Measurements from ENCODE around the gene ACSL6. TPM values are rescaled to one million over a fixed set of nuclear protein-coding genes. Genes with fewer than 3 reads are reported as not detected.

The ACSL6 gene
- total and polyA plus RNA-seq, 3 experiments from 2014 or later = 20.7 to 22.7 (median 21.8) TPM

- Histone ChIP-seq H3K4me1 (ENCODE audit: insufficient read depth, low read length) (peaks cover 44% of the 10 kb centered on the region), H3K9me3 (ENCODE audit: low read length) (no peaks in the 10 kb centered on the region), H3K4me3 (ENCODE audit: low read length) (no peak overlapping the region), H3K27ac (ENCODE audit: low read depth, low read length) (no peak overlapping the region), H3K27me3 (ENCODE audit: insufficient read depth, low read length, poor library complexity, severe bottlenecking) (no peaks in the 10 kb centered on the region), H3K36me3 (ENCODE audit: insufficient read depth, low read length) (no peaks in the 10 kb centered on the region)
- H3K27ac Mint-ChIP-seq = no peak overlapping the region
- peaks cover 13 to 32% (median 22%) of the 10 kb centered on the region in 3 donors for H3K4me1 Mint-ChIP-seq
- DNase-seq = no peak
- peaks cover 4 to 5% of the 10 kb centered on the region in 2 donors for H3K27me3 Mint-ChIP-seq
- no peaks in the 10 kb centered on the region for H3K9me3 Mint-ChIP-seq
- no peaks in the 10 kb centered on the region for H3K36me3 Mint-ChIP-seq
- POLR2A ChIA-PET = no interaction called here
- no peak overlapping the region for H3K4me3 Mint-ChIP-seq
- CTCF ChIA-PET = interaction anchor here (0.7 to 1.2 kb wide), 2 partner anchors 38 to 40 kb away, joined by 3 read pairs; no protein-coding TSS in a partner anchor
These were observed 13.4 kb upstream of the ACSL6 start for GRCh38 chr5:132024789-132025402.

GRCh38 chr5:132024117-132024435 lies 12.6 kb upstream of the ACSL6 start:
- no peaks in the 10 kb centered on the region for H3K36me3 Mint-ChIP-seq
- Histone ChIP-seq H3K4me1 (ENCODE audit: insufficient read depth, low read length) (peaks cover 52% of the 10 kb centered on the region), H3K9me3 (ENCODE audit: low read length) (no peaks in the 10 kb centered on the region), H3K27me3 (ENCODE audit: insufficient read depth, low read length, poor library complexity, severe bottlenecking) (no peaks in the 10 kb centered on the region), H3K36me3 (ENCODE audit: insufficient read depth, low read length) (no peaks in the 10 kb centered on the region), H3K27ac (ENCODE audit: low read depth, low read length) (no peak overlapping the region), H3K4me3 (ENCODE audit: low read length) (no peak overlapping the region)
- H3K27ac Mint-ChIP-seq = no peak overlapping the region
- CTCF ChIA-PET = interaction anchor here (1.2 kb wide), 1 partner anchor 41 kb away, joined by 3 read pairs; no protein-coding TSS in a partner anchor
- H3K4me1 Mint-ChIP-seq = peaks cover 21 to 39% (median 31%) of the 10 kb centered on the region in 3 donors
- no peak overlapping the region for H3K4me3 Mint-ChIP-seq
- no peaks in the 10 kb centered on the region for H3K9me3 Mint-ChIP-seq
- POLR2A ChIA-PET = no interaction called here
- H3K27me3 Mint-ChIP-seq = no peaks in the 10 kb centered on the region
- no peak for DNase-seq

GRCh38 chr5:132023258-132024116 lies 12.0 kb upstream of the ACSL6 start:
- peaks cover 27 to 44% (median 36%) of the 10 kb centered on the region in 3 donors for H3K4me1 Mint-ChIP-seq
- no peaks in the 10 kb centered on the region for H3K27me3 ChIP-seq (ENCODE audit: insufficient read depth, low read length, poor library complexity, severe bottlenecking)
- H3K9me3 ChIP-seq (ENCODE audit: low read length) = no peaks in the 10 kb centered on the region
- H3K27me3 Mint-ChIP-seq = no peaks in the 10 kb centered on the region
- no peak overlapping the region for H3K4me3 Mint-ChIP-seq
- DNase-seq = no peak
- peak overlapping the region in 2 of 8 donors; percentile 7 to 34 for H3K27ac Mint-ChIP-seq
- H3K36me3 Mint-ChIP-seq = no peaks in the 10 kb centered on the region
- H3K36me3 ChIP-seq (ENCODE audit: insufficient read depth, low read length) = no peaks in the 10 kb centered on the region
- POLR2A ChIA-PET = no interaction called here
- no peak overlapping the region for H3K4me3 ChIP-seq (ENCODE audit: low read length)
- H3K9me3 Mint-ChIP-seq = no peaks in the 10 kb centered on the region
- H3K27ac ChIP-seq (ENCODE audit: low read depth, low read length) = no peak overlapping the region
- CTCF ChIA-PET = interaction anchor here (1.2 kb wide), 1 partner anchor 41 kb away, joined by 3 read pairs; no protein-coding TSS in a partner anchor
- H3K4me1 ChIP-seq (ENCODE audit: insufficient read depth, low read length) = peaks cover 57% of the 10 kb centered on the region

- no peak overlapping the region for H3K27ac ChIP-seq (ENCODE audit: low read depth, low read length)
- POLR2A ChIA-PET = no interaction called here
- DNase-seq = no peak
- CTCF ChIA-PET = no interaction called here
- H3K9me3 Mint-ChIP-seq = no peaks in the 10 kb centered on the region
- H3K4me1 Mint-ChIP-seq = peaks cover 33 to 51% (median 43%) of the 10 kb centered on the region in 3 donors
- no peaks in the 10 kb centered on the region for H3K27me3 ChIP-seq (ENCODE audit: insufficient read depth, low read length, poor library complexity, severe bottlenecking)
- peak overlapping the region in 6 of 8 donors; percentile 7 to 82 (median 42) for H3K27ac Mint-ChIP-seq
- H3K27me3 Mint-ChIP-seq = no peaks in the 10 kb centered on the region
- H3K9me3 ChIP-seq (ENCODE audit: low read length) = no peaks in the 10 kb centered on the region
- H3K36me3 ChIP-seq (ENCODE audit: insufficient read depth, low read length) = no peaks in the 10 kb centered on the region
- H3K36me3 Mint-ChIP-seq = no peaks in the 10 kb centered on the region
- no peak overlapping the region for H3K4me3 ChIP-seq (ENCODE audit: low read length)
- no peak overlapping the region for H3K4me3 Mint-ChIP-seq
- peaks cover 57% of the 10 kb centered on the region for H3K4me1 ChIP-seq (ENCODE audit: insufficient read depth, low read length)
These were observed 11.3 kb upstream of the ACSL6 start for GRCh38 chr5:132022737-132023136.

GRCh38 chr5:132021654-132022053 lies 10.2 kb upstream of the ACSL6 start:
- H3K9me3 Mint-ChIP-seq = no peaks in the 10 kb centered on the region
- no peaks in the 10 kb centered on the region for H3K9me3 ChIP-seq (ENCODE audit: low read length)
- DNase-seq = no peak
- H3K4me1 Mint-ChIP-seq = peaks cover 44 to 62% (median 54%) of the 10 kb centered on the region in 3 donors
- no peaks in the 10 kb centered on the region for H3K27me3 Mint-ChIP-seq
- H3K4me3 Mint-ChIP-seq = no peak overlapping the region
- peak overlapping the region in 1 of 8 donors; percentile 48 for H3K27ac Mint-ChIP-seq
- H3K4me1 ChIP-seq (ENCODE audit: insufficient read depth, low read length) = peaks cover 51% of the 10 kb centered on the region
- no peaks in the 10 kb centered on the region for H3K27me3 ChIP-seq (ENCODE audit: insufficient read depth, low read length, poor library complexity, severe bottlenecking)
- ChIA-PET POLR2A (no interaction called here), CTCF (interaction anchor here (1.2 kb wide), 1 partner anchor 41 kb away, joined by 3 read pairs; no protein-coding TSS in a partner anchor)
- no peak overlapping the region for H3K4me3 ChIP-seq (ENCODE audit: low read length)
- no peak overlapping the region for H3K27ac ChIP-seq (ENCODE audit: low read depth, low read length)
- no peaks in the 10 kb centered on the region for H3K36me3 ChIP-seq (ENCODE audit: insufficient read depth, low read length)
- H3K36me3 Mint-ChIP-seq = no peaks in the 10 kb centered on the region

GRCh38 chr5:132020568-132021339 lies 9.3 kb upstream of the ACSL6 start:
- no peaks in the 10 kb centered on the region for H3K27me3 ChIP-seq (ENCODE audit: insufficient read depth, low read length, poor library complexity, severe bottlenecking)
- Mint-ChIP-seq H3K4me3 (peak overlapping the region in 6 of 7 donors; percentile 41 to 68 (median 62)), H3K27ac (peak overlapping the region; percentile 79 to 98 (median 96)), H3K27me3 (no peaks in the 10 kb centered on the region), H3K4me1 (peaks cover 48 to 70% (median 62%) of the 10 kb centered on the region in 3 donors), H3K36me3 (no peaks in the 10 kb centered on the region), H3K9me3 (no peaks in the 10 kb centered on the region)
- H3K9me3 ChIP-seq (ENCODE audit: low read length) = no peaks in the 10 kb centered on the region
- H3K36me3 ChIP-seq (ENCODE audit: insufficient read depth, low read length) = no peaks in the 10 kb centered on the region
- POLR2A ChIA-PET = interaction anchor here (0.5 kb wide), 1 partner anchor 492 kb away, joined by 10 read pairs; no protein-coding TSS in a partner anchor
- peaks cover 44% of the 10 kb centered on the region for H3K4me1 ChIP-seq (ENCODE audit: insufficient read depth, low read length)
- no peak for DNase-seq
- no peak overlapping the region for H3K4me3 ChIP-seq (ENCODE audit: low read length)
- H3K27ac ChIP-seq (ENCODE audit: low read depth, low read length) = peak overlapping the region; percentile 34
- CTCF ChIA-PET = interaction anchor here (1.2 to 1.9 kb wide), 2 partner anchors 13 to 42 kb away, joined by 3 to 12 read pairs; no protein-coding TSS in a partner anchor

- no peaks in the 10 kb centered on the region for H3K9me3 Mint-ChIP-seq
- peak; percentile 47 to 83 (median 65) for DNase-seq
- H3K27me3 Mint-ChIP-seq = no peaks in the 10 kb centered on the region
- no peaks in the 10 kb centered on the region for H3K36me3 Mint-ChIP-seq
- H3K27me3 ChIP-seq (ENCODE audit: insufficient read depth, low read length, poor library complexity, severe bottlenecking) = no peaks in the 10 kb centered on the region
- H3K4me3 ChIP-seq (ENCODE audit: low read length) = no peak overlapping the region
- H3K4me1 Mint-ChIP-seq = peaks cover 48 to 70% (median 62%) of the 10 kb centered on the region in 3 donors
- H3K4me3 Mint-ChIP-seq = peak overlapping the region; percentile 9 to 68 (median 60)
- ChIA-PET CTCF (interaction anchor here (1.9 kb wide), 1 partner anchor 12 kb away, joined by 12 read pairs; no protein-coding TSS in a partner anchor), POLR2A (interaction anchor here (0.7 kb wide), 1 partner anchor 19 kb away, joined by 3 read pairs; no protein-coding TSS in a partner anchor)
- H3K36me3 ChIP-seq (ENCODE audit: insufficient read depth, low read length) = no peaks in the 10 kb centered on the region
- no peaks in the 10 kb centered on the region for H3K9me3 ChIP-seq (ENCODE audit: low read length)
- H3K27ac Mint-ChIP-seq = peak overlapping the region; percentile 79 to 98 (median 96)
- peaks cover 37% of the 10 kb centered on the region for H3K4me1 ChIP-seq (ENCODE audit: insufficient read depth, low read length)
- H3K27ac ChIP-seq (ENCODE audit: low read depth, low read length) = peak overlapping the region; percentile 34
These were observed 8.5 kb upstream of the ACSL6 start for GRCh38 chr5:132019857-132020555.

Measured in CD8-positive, alpha-beta memory T cell (primary cell).